Ishikawa (cell line): Measurements from ENCODE around the gene FGF12.

Experiments used
- CEBPB ChIP-seq: IDR thresholded peaks from 2 replicates; pipeline ENCODE4 v1.6.1; 2012
- CREB1 ChIP-seq: IDR thresholded peaks from 2 replicates; pipeline ENCODE4 v1.6.1; 2012; ENCODE audit warnings: low read depth
- EGR1 ChIP-seq: IDR thresholded peaks from 2 replicates; pipeline ENCODE4 v1.6.1; 2012
- EP300 ChIP-seq: IDR thresholded peaks from 2 replicates; pipeline ENCODE4 v1.6.1; 2012; ENCODE audit warnings: borderline replicate concordance
- FOXM1 ChIP-seq: IDR thresholded peaks from 2 replicates; pipeline ENCODE4 v1.6.1; 2012; ENCODE audit warnings: low read depth, borderline replicate concordance
- NFIC ChIP-seq: IDR thresholded peaks from 2 replicates; pipeline ENCODE4 v1.6.1; 2012
- RAD21 ChIP-seq: IDR thresholded peaks from 2 replicates; pipeline ENCODE4 v1.6.1; 2012; ENCODE audit warnings: low read depth
- TAF1 ChIP-seq: IDR thresholded peaks from 2 replicates; pipeline ENCODE4 v1.6.1; 2012; ENCODE audit warnings: low read depth, mild to moderate bottlenecking
- TCF12 ChIP-seq: IDR thresholded peaks from 2 replicates; pipeline ENCODE4 v1.6.1; 2012; ENCODE audit warnings: low read depth
- TEAD4 ChIP-seq: IDR thresholded peaks from 2 replicates; pipeline ENCODE4 v1.6.1; 2012
- YY1 ChIP-seq: IDR thresholded peaks from 2 replicates; pipeline ENCODE4 v1.6.1; 2012; ENCODE audit warnings: low read depth
- ZBTB7A ChIP-seq: IDR thresholded peaks from 2 replicates; pipeline ENCODE4 v1.6.1; 2012; ENCODE audit warnings: low read depth
- TF ChIP-seq, protein P1 (sequence below): IDR thresholded peaks from 2 replicates; pipeline ENCODE4 v1.6.1; 2012
- TF ChIP-seq, protein P2 (sequence below): IDR thresholded peaks from 2 replicates; pipeline ENCODE4 v1.6.1; 2012
- TF ChIP-seq, protein P3 (sequence below): IDR thresholded peaks from 2 replicates; pipeline ENCODE4 v1.6.1; 2012; ENCODE audit warnings: low read depth, mild to moderate bottlenecking

The FGF12 gene

DNA sequence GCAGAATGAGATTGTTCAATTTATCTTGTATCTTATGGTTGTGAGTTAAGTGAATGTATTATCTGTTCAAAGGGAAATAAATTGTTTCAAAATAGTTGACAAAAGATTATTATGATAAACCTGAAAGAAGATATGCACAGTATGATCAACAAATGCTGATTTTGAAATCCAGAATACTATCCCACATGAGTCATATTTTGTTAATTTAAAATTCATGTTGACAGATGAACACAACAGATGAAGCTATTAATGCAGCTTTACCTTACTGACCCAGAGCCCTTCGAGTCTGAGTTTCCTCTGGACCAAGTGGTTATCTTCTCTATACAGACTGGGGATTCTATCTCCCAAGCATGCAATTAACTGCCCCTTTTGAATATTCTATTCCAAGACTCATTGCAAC is 482.8 kb downstream of the FGF12 start:
- TF ChIP-seq, protein P1, sequence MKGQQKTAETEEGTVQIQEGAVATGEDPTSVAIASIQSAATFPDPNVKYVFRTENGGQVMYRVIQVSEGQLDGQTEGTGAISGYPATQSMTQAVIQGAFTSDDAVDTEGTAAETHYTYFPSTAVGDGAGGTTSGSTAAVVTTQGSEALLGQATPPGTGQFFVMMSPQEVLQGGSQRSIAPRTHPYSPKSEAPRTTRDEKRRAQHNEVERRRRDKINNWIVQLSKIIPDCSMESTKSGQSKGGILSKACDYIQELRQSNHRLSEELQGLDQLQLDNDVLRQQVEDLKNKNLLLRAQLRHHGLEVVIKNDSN, result no peak
- TF ChIP-seq TAF1, result no peak
- TF ChIP-seq CREB1, result no peak
- TF ChIP-seq, protein P2, sequence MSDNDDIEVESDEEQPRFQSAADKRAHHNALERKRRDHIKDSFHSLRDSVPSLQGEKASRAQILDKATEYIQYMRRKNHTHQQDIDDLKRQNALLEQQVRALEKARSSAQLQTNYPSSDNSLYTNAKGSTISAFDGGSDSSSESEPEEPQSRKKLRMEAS, result no peak
- no peak for TF ChIP-seq EGR1
- no peak for TF ChIP-seq ZBTB7A
- TF ChIP-seq RAD21, result no peak
- no peak for TF ChIP-seq EP300
- no peak for TF ChIP-seq NFIC
- TF ChIP-seq CEBPB, result no peak
- TF ChIP-seq FOXM1, result no peak
- TF ChIP-seq, protein P3, sequence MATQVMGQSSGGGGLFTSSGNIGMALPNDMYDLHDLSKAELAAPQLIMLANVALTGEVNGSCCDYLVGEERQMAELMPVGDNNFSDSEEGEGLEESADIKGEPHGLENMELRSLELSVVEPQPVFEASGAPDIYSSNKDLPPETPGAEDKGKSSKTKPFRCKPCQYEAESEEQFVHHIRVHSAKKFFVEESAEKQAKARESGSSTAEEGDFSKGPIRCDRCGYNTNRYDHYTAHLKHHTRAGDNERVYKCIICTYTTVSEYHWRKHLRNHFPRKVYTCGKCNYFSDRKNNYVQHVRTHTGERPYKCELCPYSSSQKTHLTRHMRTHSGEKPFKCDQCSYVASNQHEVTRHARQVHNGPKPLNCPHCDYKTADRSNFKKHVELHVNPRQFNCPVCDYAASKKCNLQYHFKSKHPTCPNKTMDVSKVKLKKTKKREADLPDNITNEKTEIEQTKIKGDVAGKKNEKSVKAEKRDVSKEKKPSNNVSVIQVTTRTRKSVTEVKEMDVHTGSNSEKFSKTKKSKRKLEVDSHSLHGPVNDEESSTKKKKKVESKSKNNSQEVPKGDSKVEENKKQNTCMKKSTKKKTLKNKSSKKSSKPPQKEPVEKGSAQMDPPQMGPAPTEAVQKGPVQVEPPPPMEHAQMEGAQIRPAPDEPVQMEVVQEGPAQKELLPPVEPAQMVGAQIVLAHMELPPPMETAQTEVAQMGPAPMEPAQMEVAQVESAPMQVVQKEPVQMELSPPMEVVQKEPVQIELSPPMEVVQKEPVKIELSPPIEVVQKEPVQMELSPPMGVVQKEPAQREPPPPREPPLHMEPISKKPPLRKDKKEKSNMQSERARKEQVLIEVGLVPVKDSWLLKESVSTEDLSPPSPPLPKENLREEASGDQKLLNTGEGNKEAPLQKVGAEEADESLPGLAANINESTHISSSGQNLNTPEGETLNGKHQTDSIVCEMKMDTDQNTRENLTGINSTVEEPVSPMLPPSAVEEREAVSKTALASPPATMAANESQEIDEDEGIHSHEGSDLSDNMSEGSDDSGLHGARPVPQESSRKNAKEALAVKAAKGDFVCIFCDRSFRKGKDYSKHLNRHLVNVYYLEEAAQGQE, result no peak
- TF ChIP-seq YY1, result no peak
- TF ChIP-seq TEAD4, result no peak
- no peak for TF ChIP-seq TCF12

DNA sequence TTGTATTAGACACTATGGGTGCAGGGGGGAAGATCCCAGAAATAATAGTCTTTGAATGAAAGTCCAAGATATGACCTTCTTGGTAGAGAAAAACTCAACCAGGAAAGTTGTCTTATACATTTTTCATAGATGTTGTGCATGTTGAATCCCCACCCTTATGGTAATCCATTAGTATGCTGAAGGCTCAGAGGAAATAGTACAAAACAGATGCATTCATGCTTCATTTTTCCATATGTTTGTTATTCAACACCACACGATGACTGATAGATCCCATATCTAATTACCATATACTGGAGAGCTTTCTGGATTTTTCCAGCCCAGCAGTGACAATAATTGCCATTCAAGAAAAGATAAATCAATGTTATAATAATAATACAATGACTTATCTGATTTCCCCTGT is 487.4 kb downstream of the FGF12 start:
- TF ChIP-seq EGR1 (no peak), CEBPB (no peak), FOXM1 (no peak), YY1 (no peak), NFIC (no peak), ZBTB7A (no peak), TEAD4 (no peak), TCF12 (no peak), CREB1 (no peak), EP300 (no peak), RAD21 (no peak), TAF1 (no peak)
- TF ChIP-seq, protein P3, result no peak
- TF ChIP-seq, protein P2, result no peak

DNA sequence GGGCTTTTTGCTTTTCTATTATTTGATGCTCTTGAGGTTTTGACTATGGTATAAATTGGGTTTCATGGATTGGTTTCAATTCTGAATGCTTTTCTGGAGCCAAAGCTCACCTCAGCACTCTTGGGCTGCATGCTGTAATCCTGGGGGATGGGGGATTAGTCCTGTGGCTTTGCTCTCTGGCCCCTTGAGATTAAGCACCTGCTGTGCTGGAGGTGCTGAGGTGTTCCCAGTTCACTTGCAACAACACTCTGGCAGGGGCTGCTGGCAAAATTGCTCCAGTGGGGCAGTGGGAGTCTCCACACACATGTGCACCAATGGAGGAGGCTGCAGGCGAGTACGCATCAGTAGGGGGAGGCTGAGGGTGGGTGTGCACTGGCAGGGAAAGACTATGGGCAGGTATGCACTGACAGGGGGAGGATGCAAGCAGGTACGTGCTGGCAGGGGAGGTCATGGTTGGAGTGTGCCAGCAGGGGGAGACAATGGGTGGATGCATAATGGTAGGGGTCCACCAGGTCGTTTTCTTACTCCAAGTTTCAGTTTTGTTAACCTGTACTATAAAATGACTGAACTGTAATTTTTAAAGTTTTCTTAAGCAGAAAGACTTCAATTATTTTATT is 489.2 kb downstream of the FGF12 start:
- TF ChIP-seq TAF1 (no peak), RAD21 (no peak), YY1 (no peak), EP300 (no peak), ZBTB7A (no peak), CREB1 (no peak), EGR1 (no peak), TCF12 (no peak), FOXM1 (no peak), TEAD4 (no peak)
- TF ChIP-seq, protein P2, result no peak
- TF ChIP-seq, protein P1, result no peak

DNA sequence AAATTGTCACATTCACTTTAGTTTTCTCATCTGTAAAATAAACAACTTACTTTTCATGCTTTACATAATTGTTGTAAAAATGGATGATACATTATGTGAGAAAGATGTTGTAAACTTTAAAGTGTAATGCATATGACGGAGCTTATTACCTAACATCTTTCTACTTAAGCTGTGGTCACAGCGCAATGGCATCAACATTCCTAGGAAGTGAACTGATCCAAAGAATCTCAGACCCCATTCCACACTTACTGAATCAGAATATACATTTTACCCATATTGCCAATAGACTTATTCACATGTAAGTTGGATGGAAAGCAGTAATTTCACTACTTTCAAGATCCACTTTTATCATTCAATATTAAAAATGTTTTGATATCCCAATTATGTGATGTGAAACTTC is 497.5 kb downstream of the FGF12 start:
- TF ChIP-seq TAF1 (no peak), FOXM1 (no peak), RAD21 (no peak)

DNA sequence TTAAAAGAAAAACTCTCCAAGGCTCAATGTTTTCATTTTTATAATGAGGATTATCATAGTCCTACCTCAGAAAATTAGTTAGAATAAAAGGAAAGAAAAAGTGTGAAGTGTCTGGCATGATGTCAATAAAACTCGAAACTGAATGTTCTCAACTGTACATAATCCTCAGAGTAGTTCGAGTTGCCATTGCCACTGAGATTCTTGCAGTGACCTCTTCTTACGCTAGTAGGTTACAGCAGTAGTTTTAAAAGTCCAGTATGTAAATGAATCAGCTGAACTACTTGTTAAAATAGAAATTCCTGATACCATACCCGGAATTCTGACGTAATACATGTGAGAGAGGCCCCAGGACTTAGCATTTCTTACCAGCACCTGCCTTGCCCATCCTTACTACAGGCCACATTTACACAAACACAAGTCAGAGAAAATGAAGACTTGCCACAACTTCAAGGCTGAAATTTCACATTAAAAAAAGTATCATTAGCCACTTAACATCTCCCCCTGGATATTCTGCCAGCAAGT is 502.6 kb downstream of the FGF12 start:
- TF ChIP-seq, protein P2, result no peak
- TF ChIP-seq TAF1 (no peak), TEAD4 (no peak), ZBTB7A (no peak), NFIC (no peak), YY1 (no peak), FOXM1 (no peak), CEBPB (no peak), CREB1 (no peak), TCF12 (no peak), EGR1 (no peak), RAD21 (no peak), EP300 (no peak)
- TF ChIP-seq, protein P1, result no peak
- TF ChIP-seq, protein P3, result no peak
